ENCODE data around the gene FAXDC2.

GRCh38 chr5:154836225-154836624 is 14.2 kb downstream of the FAXDC2 start:
- TF ChIP-seq POLR2A (IDR thresholded peaks at IDR 0.05; ENCODE audit: low read depth, low read length) (no peak), POLR2AphosphoS5 (IDR thresholded peaks at IDR 0.05; ENCODE audit: low read depth, low read length) (no peak), TAF1 (IDR thresholded peaks at IDR 0.05; ENCODE audit: borderline replicate concordance, low read depth, low read length) (no peak)

Data from GM12892 (cell line).